SH-SY5Y (cell line): ENCODE measurements around the gene TSSK3.

Source experiments
- GATA2 ChIP-seq: IDR thresholded peaks from 2 replicates; pipeline ENCODE4 v1.6.1; 2011; ENCODE audit warnings: mild to moderate bottlenecking, low read depth, low read length
- GATA3 ChIP-seq: IDR thresholded peaks from 2 replicates; pipeline ENCODE4 v1.6.1; 2011; ENCODE audit warnings: low read depth, mild to moderate bottlenecking, low read length, moderate library complexity

DNA sequence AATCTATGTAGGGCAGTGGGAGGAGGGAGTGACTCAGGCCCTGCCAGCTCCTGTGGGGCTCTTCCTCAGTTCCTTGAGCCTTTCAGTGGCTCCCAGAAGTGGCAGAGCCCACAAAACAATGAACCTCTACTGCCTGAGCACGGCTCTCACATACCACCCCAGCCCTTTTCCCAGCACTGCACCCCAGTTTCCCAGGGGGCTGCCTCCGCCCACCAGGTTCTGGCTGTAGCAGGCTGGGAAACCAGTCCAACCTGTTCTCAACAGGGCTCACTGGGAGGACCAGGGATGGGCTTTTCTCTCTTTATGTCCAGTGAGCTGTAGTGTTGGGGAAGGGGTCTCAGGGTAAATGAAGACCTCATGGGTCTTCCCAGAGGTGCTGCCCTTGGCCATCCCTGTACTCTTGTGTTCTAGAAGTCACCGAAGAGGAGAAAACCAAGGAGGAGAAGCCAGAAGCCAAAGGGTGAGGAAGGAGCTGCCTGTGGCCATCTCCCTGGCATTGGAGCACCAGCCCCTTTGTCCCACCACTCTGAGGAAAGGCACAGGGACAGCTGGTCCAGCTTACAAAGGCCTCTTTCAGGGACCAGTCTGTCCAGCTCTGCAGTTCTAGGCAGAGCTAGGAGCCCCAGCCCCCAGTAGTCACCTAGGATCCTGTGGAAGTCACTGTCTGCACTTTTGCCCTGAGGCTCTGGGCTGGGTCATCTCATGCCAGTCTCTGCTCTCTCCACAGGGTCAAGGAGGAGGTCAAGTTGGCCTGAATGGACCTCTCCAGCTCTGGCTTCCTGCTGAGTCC, 29.9 kb upstream of the TSSK3 start:
- TF ChIP-seq GATA2 (no peak), GATA3 (no peak)
